Sciatic nerve (tissue), 2 donors: ENCODE measurements around the gene MEF2D. TPM values are rescaled to one million over a fixed set of nuclear protein-coding genes. Genes with fewer than 3 reads are reported as not detected.

Experiments
- ATAC-seq: fragments of 200-7000 bp; cut with Tn5 transposase; one replicate; pipeline ENCODE4 v1.9.1; 2020; ENCODE audit warnings: mild to moderate bottlenecking, moderate library complexity
- DNase-seq: peaks from one replicate; pipeline ENCODE4 v3.0.0-alpha.2; 2020; ENCODE audit warnings: low spot score
- intact Hi-C: fragments of 100-400 bp; cut with DNase I; formaldehyde crosslinking; loops from one replicate; pipeline ENCODE4 v1.14.2; 2022
- microRNA-seq: library from miRNA; unstranded; fragments of <30 nt; microRNA quantifications from one replicate; pipeline ENCODE4 v1.2.0, GENCODE V29; 2020
- total RNA-seq: library from RNA; stranded (reverse); fragmentation: NEBNext Ultra II Directional; extraction: Animal tissue kit (Norgen Biotek cat#: 25700); gene quantifications from one replicate; pipeline ENCODE4 v1.2.1, GENCODE V29; 2021
- donor health status: DM: no; HTN: no; CAD: no.
- donor health status: DM: no; HTN: no; CAD: no.

The MEF2D gene
- total RNA-seq, 1 donor from 2014 or later = 66.8 TPM

GRCh38 chr1:156423422-156424352 is 76.9 kb downstream of the MEF2D start:
- ATAC-seq (no peak), DNase-seq (no peak)
- intact Hi-C loops = no loop called here

GRCh38 chr1:156422602-156423091 is 77.9 kb downstream of the MEF2D start:
- intact Hi-C loops = no loop called here
- DNase-seq = no peak
- ATAC-seq = no peak

GRCh38 chr1:156421939-156422601 is 78.5 kb downstream of the MEF2D start:
- no peak for DNase-seq
- ATAC-seq = no peak
- intact Hi-C loops = no loop called here

GRCh38 chr1:156421062-156421938 is 79.3 kb downstream of the MEF2D start:
- ATAC-seq (peak; percentile 91), DNase-seq (peak; percentile 78)

GRCh38 chr1:156420205-156421061 is 80.1 kb downstream of the MEF2D start:
- DNase-seq (no peak), ATAC-seq (no peak)
- intact Hi-C loops = no loop called here

More at GRCh38 chr1:156421062-156421938, 79.3 kb downstream of the MEF2D start:
- intact Hi-C loops = no loop called here

- intact Hi-C loops = no loop called here
- ATAC-seq (no peak), DNase-seq (no peak)
Observed at GRCh38 chr1:156419854-156420204, 80.7 kb downstream of the MEF2D start.

- DNase-seq = no peak
- intact Hi-C loops = no loop called here
- no peak for ATAC-seq
Observed at GRCh38 chr1:156418416-156419070, 82.0 kb downstream of the MEF2D start.

- intact Hi-C loops = no loop called here
- DNase-seq = no peak
- ATAC-seq = no peak
Observed at GRCh38 chr1:156417401-156418020, 83.1 kb downstream of the MEF2D start.

- no peak for ATAC-seq
- intact Hi-C loops = no loop called here
Observed at GRCh38 chr1:156416993-156417392, 83.6 kb downstream of the MEF2D start.

GRCh38 chr1:156414461-156415064 is 86.0 kb downstream of the MEF2D start:
- no peak for ATAC-seq

More at GRCh38 chr1:156416993-156417392, 83.6 kb downstream of the MEF2D start:
- no peak for DNase-seq

More at GRCh38 chr1:156414461-156415064, 86.0 kb downstream of the MEF2D start:
- intact Hi-C loops = no loop called here
- no peak for DNase-seq

Small RNAs within 50 kb of the gene (microRNA-seq; reads per million reads assigned to microRNA genes)
- not detected for gene MIR9-1

Other genes starting within 250 kb of the MEF2D start
- 64.0 TPM for gene SMG5, start 217.9 kb downstream of the MEF2D start, total RNA-seq
- 3.1 TPM for gene TMEM79, start 216.4 kb downstream of the MEF2D start, total RNA-seq
- 39.0 TPM for gene GLMP, start 205.1 kb downstream of the MEF2D start, total RNA-seq
- not detected for gene VHLL, start 201.5 kb downstream of the MEF2D start, total RNA-seq
- 98.6 TPM for gene CCT3, start 162.5 kb downstream of the MEF2D start, total RNA-seq
- not detected for gene TSACC, start 162.2 kb downstream of the MEF2D start, total RNA-seq
- gene RHBG, start 131.6 kb downstream of the MEF2D start, total RNA-seq = not detected
- 0.76 TPM for gene IQGAP3, start 71.8 kb upstream of the MEF2D start, total RNA-seq
- gene TTC24, start 78.9 kb upstream of the MEF2D start, total RNA-seq = not detected
- 47.3 TPM for gene NAXE, start 91.0 kb upstream of the MEF2D start, total RNA-seq
- gene GPATCH4, start 100.7 kb upstream of the MEF2D start, total RNA-seq = 19.7 TPM
- 5.5 TPM for gene HAPLN2, start 118.6 kb upstream of the MEF2D start, total RNA-seq
- gene BCAN, start 141.3 kb upstream of the MEF2D start, total RNA-seq = 0.27 TPM
- gene NES, start 176.6 kb upstream of the MEF2D start, total RNA-seq = 126 TPM
- gene CRABP2, start 204.8 kb upstream of the MEF2D start, total RNA-seq = 40.0 TPM
- 35.9 TPM for gene METTL25B, start 227.7 kb upstream of the MEF2D start, total RNA-seq
- gene ISG20L2, start 228.0 kb upstream of the MEF2D start, total RNA-seq = 19.4 TPM
- 59.5 TPM for gene MRPL24, start 240.3 kb upstream of the MEF2D start, total RNA-seq